ENCODE data around the gene HPCAL1. TPM values are rescaled to one million over a fixed set of nuclear protein-coding genes. Genes with fewer than 3 reads are reported as not detected.

The HPCAL1 gene
- total RNA-seq, 2 donors from 2014 or later: 21.6 to 26.0 TPM

GRCh38 chr2:10475811-10476660 lies 173.3 kb downstream of the HPCAL1 start:
- DNase-seq (ENCODE audit: low spot score): peak; percentile 70

GRCh38 chr2:10476723-10477442 lies 174.2 kb downstream of the HPCAL1 start:
- intact Hi-C loops (cut with DNase I): no loop called here
- DNase-seq (ENCODE audit: low spot score): peak; percentile 53

More at GRCh38 chr2:10475811-10476660, 173.3 kb downstream of the HPCAL1 start:
- intact Hi-C loops (cut with DNase I): no loop called here

Other genes starting within 250 kb of the HPCAL1 start
- gene CYS1, start 222.5 kb upstream of the HPCAL1 start, total RNA-seq: 1 to 10 TPM; 3.0 to 9.1 TPM
- gene RRM2, start 180.2 kb upstream of the HPCAL1 start, total RNA-seq: 1 to 10 TPM in 1 of 2 donors, under 1 TPM in 1; 0.67 to 1.5 TPM
- 10 to 100 TPM; 51.7 to 67.6 TPM for gene ODC1, start 145.4 kb downstream of the HPCAL1 start, total RNA-seq

All from posterior vena cava (tissue), 2 donors.